ENCODE measurements around the gene LRRC8C. TPM values are rescaled to one million over a fixed set of nuclear protein-coding genes. Genes with fewer than 3 reads are reported as not detected.

Gene LRRC8C
- total RNA-seq, 3 donors from 2014 or later, result 59.0 to 78.1 (median 74.3) TPM

DNA sequence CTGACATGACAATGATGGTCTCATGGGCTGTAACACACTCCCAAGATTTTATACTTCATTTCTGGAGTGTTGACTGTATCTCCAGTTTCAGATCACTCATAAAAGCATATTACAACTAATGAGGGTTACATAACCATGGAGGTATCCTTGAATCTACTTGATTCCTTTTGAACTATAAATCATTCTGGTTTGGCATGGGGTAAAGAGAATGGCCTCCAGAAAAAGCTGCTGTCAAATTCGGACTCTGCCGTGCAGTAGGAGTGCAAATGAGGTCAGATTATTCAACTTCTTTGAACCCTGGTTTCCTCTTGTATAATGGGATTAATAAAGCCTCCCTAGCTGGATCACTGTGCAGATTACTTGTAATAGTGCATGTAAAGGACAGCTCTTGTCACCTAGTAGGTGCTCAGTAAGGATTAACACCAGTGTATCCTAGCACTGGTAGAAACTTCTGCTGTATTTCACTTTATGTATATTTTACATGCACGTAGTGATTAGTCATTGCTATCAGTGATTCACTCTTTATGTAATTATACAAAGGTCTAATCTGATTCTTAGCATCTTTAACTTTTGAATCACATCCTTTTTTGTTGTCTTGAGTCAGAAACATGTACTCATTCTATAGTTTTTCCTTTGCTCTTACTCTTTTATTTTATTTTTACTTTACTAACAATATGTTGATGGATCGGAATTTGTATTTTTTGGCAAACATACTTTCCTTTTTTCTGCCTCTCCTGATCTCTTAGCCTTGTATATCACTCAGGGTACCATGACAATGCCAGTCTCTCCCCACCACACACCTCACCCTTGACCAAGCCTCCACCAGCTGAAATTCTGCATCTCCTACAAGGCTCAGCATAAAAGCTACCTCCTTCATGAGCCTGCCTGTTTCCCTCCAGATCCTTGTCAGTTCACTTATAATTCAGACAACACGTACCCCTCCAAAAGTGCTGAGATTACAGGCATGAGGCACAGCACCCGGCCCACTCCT lies 3.2 kb downstream of the LRRC8C start:
- DNase-seq (no peak), ATAC-seq (peak; percentile 23 to 38)
- Mint-ChIP-seq H3K4me1 (ENCODE audit: low read depth) (peaks cover 56% of the 10 kb centered on the region), H3K9me3 (no peaks in the 10 kb centered on the region), H3K4me3 (peak overlapping the region; percentile 70), H3K27me3 (ENCODE audit: low read depth) (no peaks in the 10 kb centered on the region), H3K36me3 (ENCODE audit: insufficient read depth) (peaks cover 30% of the 10 kb centered on the region)

DNA sequence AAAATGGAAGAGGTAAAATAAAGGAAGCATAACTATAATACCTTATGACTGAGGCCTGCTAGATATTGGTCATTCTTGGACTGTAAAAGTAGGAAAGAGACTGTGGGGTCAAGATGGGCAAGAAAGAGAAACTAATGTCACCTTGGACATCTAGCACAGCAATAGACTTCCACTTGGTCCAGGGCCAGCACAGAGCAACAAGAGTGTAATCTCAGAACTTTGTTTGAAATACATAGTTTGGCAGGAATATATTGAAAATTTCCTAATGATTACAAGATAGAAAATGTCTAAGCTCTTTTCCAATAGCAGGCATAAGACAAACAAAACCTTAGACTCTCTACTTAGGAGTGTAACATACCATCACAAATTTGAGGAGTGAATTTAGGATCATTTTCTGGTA lies 4.6 kb downstream of the LRRC8C start:
- Mint-ChIP-seq H3K9me3 (no peaks in the 10 kb centered on the region), H3K4me3 (peak overlapping the region; percentile 70), H3K27me3 (ENCODE audit: low read depth) (no peaks in the 10 kb centered on the region), H3K4me1 (ENCODE audit: low read depth) (peaks cover 55% of the 10 kb centered on the region), H3K36me3 (ENCODE audit: insufficient read depth) (peaks cover 36% of the 10 kb centered on the region)
- DNase-seq (no peak), ATAC-seq (no peak)

DNA sequence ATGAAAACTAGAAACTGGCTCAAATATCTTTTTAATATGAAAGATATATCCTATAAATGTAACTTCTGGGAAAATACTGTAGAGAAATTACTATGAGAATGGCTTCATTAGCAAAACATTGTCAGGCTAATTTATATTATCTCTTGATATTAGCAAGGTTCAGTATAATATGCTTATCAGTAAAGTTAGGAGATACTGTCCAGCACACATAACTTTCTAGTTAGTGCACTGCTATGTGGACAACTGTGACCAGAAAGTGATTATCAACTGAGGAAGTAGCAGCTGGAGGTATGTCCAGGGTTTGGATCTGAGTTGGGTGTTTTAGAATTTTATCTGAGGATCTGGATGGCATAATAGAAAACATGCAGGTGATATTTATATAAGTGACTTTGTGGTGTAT lies 7.5 kb downstream of the LRRC8C start:
- Mint-ChIP-seq H3K36me3 (ENCODE audit: insufficient read depth) (peaks cover 45% of the 10 kb centered on the region), H3K9me3 (peaks cover 8% of the 10 kb centered on the region), H3K4me3 (no peak overlapping the region), H3K4me1 (ENCODE audit: low read depth) (peaks cover 75% of the 10 kb centered on the region), H3K27me3 (ENCODE audit: low read depth) (no peaks in the 10 kb centered on the region)
- no peak for DNase-seq
- ATAC-seq, result no peak

DNA sequence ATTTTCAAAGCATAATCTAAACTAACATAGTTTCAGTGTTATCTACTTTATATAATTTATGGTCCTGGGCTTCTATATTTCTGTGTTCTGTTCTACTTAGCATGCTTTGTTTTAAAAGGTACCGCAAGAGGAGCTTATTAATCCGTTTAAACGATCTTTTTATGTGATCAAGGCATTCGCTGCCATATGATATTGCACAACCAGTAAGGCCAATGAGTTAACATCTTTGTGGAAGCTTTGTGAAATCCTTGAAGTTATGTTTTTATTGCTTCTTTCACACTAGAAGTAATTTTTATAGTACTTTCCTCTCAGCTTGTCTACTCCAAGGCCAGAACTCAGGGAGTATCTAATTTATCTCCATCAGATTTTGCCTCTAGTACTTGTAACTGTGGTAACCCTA lies 8.9 kb downstream of the LRRC8C start:
- Mint-ChIP-seq H3K4me3 (no peak overlapping the region), H3K9me3 (peaks cover 14% of the 10 kb centered on the region), H3K27me3 (ENCODE audit: low read depth) (no peaks in the 10 kb centered on the region), H3K36me3 (ENCODE audit: insufficient read depth) (peaks cover 49% of the 10 kb centered on the region), H3K4me1 (ENCODE audit: low read depth) (peaks cover 67% of the 10 kb centered on the region)
- ATAC-seq, result no peak
- DNase-seq, result no peak

- no peak overlapping the region for H3K4me3 Mint-ChIP-seq
- H3K27me3 Mint-ChIP-seq (ENCODE audit: low read depth), result no peaks in the 10 kb centered on the region
- peaks cover 60% of the 10 kb centered on the region for H3K4me1 Mint-ChIP-seq (ENCODE audit: low read depth)
- H3K36me3 Mint-ChIP-seq (ENCODE audit: insufficient read depth), result peaks cover 42% of the 10 kb centered on the region
- DNase-seq (no peak), ATAC-seq (no peak)
- peaks cover 14% of the 10 kb centered on the region for H3K9me3 Mint-ChIP-seq
Observed at GRCh38 chr1:89643577-89643976, 10.7 kb downstream of the LRRC8C start.

- Mint-ChIP-seq H3K36me3 (ENCODE audit: insufficient read depth) (peaks cover 45% of the 10 kb centered on the region), H3K9me3 (peaks cover 14% of the 10 kb centered on the region), H3K4me3 (no peak overlapping the region), H3K27me3 (ENCODE audit: low read depth) (no peaks in the 10 kb centered on the region), H3K4me1 (ENCODE audit: low read depth) (peaks cover 62% of the 10 kb centered on the region)
- DNase-seq (no peak), ATAC-seq (no peak)
Observed at GRCh38 chr1:89644119-89644814, 11.3 kb downstream of the LRRC8C start.

DNA sequence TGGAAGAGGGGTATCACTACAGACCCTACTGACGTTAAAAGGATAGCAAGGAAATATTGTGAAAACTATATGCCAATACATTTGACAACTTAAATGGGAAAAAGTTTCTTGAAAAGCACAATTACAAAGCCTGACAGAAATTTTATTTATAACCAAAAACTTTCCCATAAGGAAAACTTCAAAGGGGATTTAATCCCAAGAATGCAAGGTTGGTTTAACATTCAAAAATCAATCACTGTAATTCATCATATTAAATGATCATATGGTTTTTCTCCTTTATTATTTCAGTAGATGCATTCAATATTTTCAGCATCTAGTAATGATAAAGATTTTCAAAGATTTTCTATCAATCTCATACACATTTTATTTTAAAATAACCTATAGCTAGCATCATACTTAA lies 13.3 kb downstream of the LRRC8C start:
- Mint-ChIP-seq H3K36me3 (ENCODE audit: insufficient read depth) (peaks cover 54% of the 10 kb centered on the region), H3K4me1 (ENCODE audit: low read depth) (peaks cover 63% of the 10 kb centered on the region)

GRCh38 chr1:89649783-89650182 lies 16.9 kb downstream of the LRRC8C start:
- peak overlapping the region; percentile 27 for H3K4me3 Mint-ChIP-seq
- no peaks in the 10 kb centered on the region for H3K27me3 Mint-ChIP-seq (ENCODE audit: low read depth)
- ATAC-seq, result peak in 1 of 2 donors; percentile 21
- peaks cover 67% of the 10 kb centered on the region for H3K4me1 Mint-ChIP-seq (ENCODE audit: low read depth)
- DNase-seq, result no peak
- peaks cover 18% of the 10 kb centered on the region for H3K9me3 Mint-ChIP-seq
- H3K36me3 Mint-ChIP-seq (ENCODE audit: insufficient read depth), result peaks cover 58% of the 10 kb centered on the region

More for the DNA sequence above, 13.3 kb downstream of the LRRC8C start:
- Mint-ChIP-seq H3K27me3 (ENCODE audit: low read depth) (no peaks in the 10 kb centered on the region), H3K4me3 (no peak overlapping the region), H3K9me3 (peaks cover 14% of the 10 kb centered on the region)
- DNase-seq, result no peak
- ATAC-seq, result no peak

- Mint-ChIP-seq H3K9me3 (peaks cover 8% of the 10 kb centered on the region), H3K36me3 (ENCODE audit: insufficient read depth) (peaks cover 53% of the 10 kb centered on the region), H3K4me3 (peak overlapping the region; percentile 26), H3K4me1 (ENCODE audit: low read depth) (peaks cover 80% of the 10 kb centered on the region), H3K27me3 (ENCODE audit: low read depth) (no peaks in the 10 kb centered on the region)
- DNase-seq, result no peak
- peak; percentile 33 to 36 for ATAC-seq
Observed at GRCh38 chr1:89652373-89652772, 19.5 kb downstream of the LRRC8C start.

- peaks cover 51% of the 10 kb centered on the region for H3K36me3 Mint-ChIP-seq (ENCODE audit: insufficient read depth)
- DNase-seq (no peak), ATAC-seq (peak; percentile 74 to 80)
- peaks cover 5% of the 10 kb centered on the region for H3K9me3 Mint-ChIP-seq
- H3K4me1 Mint-ChIP-seq (ENCODE audit: low read depth), result peaks cover 92% of the 10 kb centered on the region
- H3K4me3 Mint-ChIP-seq, result peak overlapping the region; percentile 43
- H3K27me3 Mint-ChIP-seq (ENCODE audit: low read depth), result no peaks in the 10 kb centered on the region
Observed at GRCh38 chr1:89657886-89658285, 25.0 kb downstream of the LRRC8C start.

DNA sequence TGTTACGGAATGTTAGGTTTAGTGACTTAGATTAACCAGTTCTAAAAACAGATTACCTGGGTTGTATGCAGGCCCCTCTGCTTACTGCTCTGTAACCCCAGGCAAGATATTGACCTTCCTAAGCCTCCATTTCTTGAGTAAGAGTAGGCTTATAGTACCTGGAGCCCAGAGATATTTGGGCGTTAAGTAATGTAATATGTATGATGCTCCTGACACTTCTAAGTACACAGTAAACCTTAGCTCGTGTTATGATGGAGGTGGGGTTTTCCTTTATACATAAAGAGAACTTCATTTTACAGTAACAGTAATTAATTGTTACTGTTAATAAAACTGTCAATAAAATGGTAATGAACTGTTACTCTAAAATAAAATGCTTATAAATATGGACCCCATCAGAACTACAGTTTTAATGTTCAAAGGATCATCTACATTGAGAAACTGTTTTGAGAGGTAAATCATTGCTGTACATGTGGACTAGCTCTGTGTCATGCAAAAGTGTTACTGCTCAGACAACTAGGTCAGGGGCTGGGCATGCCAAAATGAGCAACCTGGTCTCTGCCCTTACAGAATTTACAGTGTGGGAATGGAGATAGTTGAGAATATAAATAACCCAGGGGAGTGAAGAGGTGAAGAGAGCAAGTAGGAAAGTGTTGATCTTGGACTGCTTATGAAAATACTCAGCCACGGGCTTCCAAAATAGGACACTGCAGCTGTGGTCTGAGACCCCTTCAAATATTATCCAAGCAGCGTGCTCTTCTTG lies 26.6 kb downstream of the LRRC8C start:
- H3K4me3 Mint-ChIP-seq, result peak overlapping the region; percentile 1
- peaks cover 54% of the 10 kb centered on the region for H3K36me3 Mint-ChIP-seq (ENCODE audit: insufficient read depth)
- DNase-seq, result no peak
- peak; percentile 35 to 59 for ATAC-seq
- H3K4me1 Mint-ChIP-seq (ENCODE audit: low read depth), result peaks cover 90% of the 10 kb centered on the region
- H3K27me3 Mint-ChIP-seq (ENCODE audit: low read depth), result no peaks in the 10 kb centered on the region
- peaks cover 9% of the 10 kb centered on the region for H3K9me3 Mint-ChIP-seq

- no peaks in the 10 kb centered on the region for H3K27me3 Mint-ChIP-seq (ENCODE audit: low read depth)
- peaks cover 53% of the 10 kb centered on the region for H3K36me3 Mint-ChIP-seq (ENCODE audit: insufficient read depth)
- no peak for DNase-seq
- H3K9me3 Mint-ChIP-seq, result peaks cover 4% of the 10 kb centered on the region
- peaks cover 88% of the 10 kb centered on the region for H3K4me1 Mint-ChIP-seq (ENCODE audit: low read depth)
- peak overlapping the region; percentile 20 for H3K4me3 Mint-ChIP-seq
- peak; percentile 11 to 21 for ATAC-seq
Observed at GRCh38 chr1:89660224-89661061, 27.5 kb downstream of the LRRC8C start.

DNA sequence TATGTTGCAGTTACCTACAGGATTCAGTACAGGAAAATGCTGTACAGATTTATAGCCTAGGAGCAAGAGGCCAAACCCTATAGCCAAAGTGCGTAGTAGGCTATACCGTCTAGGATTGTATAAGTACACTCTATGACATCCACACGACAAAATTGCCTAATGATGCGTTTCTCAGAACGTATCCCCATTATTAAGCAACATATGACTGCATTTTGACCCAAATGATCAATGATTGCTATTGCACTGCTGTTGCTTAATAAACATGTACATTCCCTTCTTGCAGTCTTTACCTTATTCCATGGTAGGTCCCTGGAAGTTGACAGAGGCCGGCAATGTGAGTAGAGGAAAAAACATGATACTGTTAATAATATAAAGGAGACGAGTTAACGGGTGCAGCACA lies 33.0 kb downstream of the LRRC8C start:
- Mint-ChIP-seq H3K4me3 (no peak overlapping the region), H3K27me3 (ENCODE audit: low read depth) (no peaks in the 10 kb centered on the region), H3K4me1 (ENCODE audit: low read depth) (peaks cover 85% of the 10 kb centered on the region), H3K9me3 (peaks cover 4% of the 10 kb centered on the region), H3K36me3 (ENCODE audit: insufficient read depth) (peaks cover 62% of the 10 kb centered on the region)
- ATAC-seq (no peak), DNase-seq (no peak)
